Tibial nerve (tissue), 4 donors: ENCODE results near the gene FBLN1.

Experiments
- CTCF ChIP-seq, 5 experiments: fragments of 200-600 bp in 3 of 5; fragments of 450-650 bp in 2 of 5; sonication (generic) in 3 of 5; IDR thresholded peaks; one replicate each; pipeline ENCODE4 v1.5.1; 2016 to 2019; ENCODE audit warnings: antibody characterized with exemption in 5 of 5, mild to moderate bottlenecking in 3 of 5, moderate library complexity in 2 of 5
- EP300 ChIP-seq, 2 donors: sonication (generic); formaldehyde crosslinking; IDR thresholded peaks; one replicate each; pipeline ENCODE4 v1.6.1; 2017; ENCODE audit warnings: antibody characterized with exemption in 2 of 2, mild to moderate bottlenecking in 1 of 2
- POLR2A ChIP-seq, 2 donors: fragments of 450-650 bp; IDR thresholded peaks; one replicate each; pipeline ENCODE4 v1.6.1; 2017; ENCODE audit warnings: antibody characterized with exemption in 2 of 2, mild to moderate bottlenecking in 2 of 2, moderate library complexity in 2 of 2

DNA sequence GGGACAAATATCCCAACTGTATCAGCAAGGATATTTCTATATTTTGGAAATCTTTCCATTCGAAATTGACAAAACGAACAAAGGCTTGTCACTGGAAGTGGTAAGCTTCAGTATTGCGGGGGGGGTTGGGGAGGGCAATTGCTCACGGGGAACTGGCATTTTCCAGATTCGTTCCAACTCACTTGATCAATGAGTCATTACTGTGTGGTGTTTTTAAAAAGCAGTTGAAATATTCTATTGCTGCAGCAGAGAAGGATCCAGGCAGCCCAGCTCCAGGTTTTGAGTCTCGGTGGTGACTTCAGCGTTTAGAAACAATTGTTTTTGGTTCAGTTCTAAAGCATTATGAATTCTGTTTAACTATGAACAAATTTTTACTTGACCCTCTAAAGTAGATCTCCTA is 33.8 kb upstream of the FBLN1 start:
- TF ChIP-seq CTCF (IDR thresholded peaks at IDR 0.05) (no peak), POLR2A (IDR thresholded peaks at IDR 0.05) (no peak), EP300 (IDR thresholded peaks at IDR 0.05) (no peak)
